Measurements from ENCODE around the gene DYRK3.

Gene DYRK3

DNA sequence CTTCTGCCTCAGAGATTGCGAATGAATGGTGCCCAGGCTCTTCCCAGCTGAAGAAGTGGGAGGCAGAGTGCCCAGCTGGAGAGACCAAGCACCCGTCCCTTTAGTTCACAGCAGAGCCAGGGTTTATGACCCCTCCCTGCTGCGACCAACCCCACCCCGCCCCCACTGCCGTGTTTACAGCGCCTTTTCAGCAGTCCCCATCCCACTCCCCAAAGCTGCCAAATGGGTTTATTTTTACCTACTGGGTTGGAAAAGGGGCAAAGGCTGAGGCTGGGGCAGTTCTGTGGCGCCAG is 23.6 kb downstream of the DYRK3 start:
- no peak for DNase-seq (ENCODE audit: low read depth)
- no peak overlapping the region for H3K4me3 ChIP-seq (ENCODE audit: control insufficient read depth, low read depth, low read length)
- TF ChIP-seq, protein P1, sequence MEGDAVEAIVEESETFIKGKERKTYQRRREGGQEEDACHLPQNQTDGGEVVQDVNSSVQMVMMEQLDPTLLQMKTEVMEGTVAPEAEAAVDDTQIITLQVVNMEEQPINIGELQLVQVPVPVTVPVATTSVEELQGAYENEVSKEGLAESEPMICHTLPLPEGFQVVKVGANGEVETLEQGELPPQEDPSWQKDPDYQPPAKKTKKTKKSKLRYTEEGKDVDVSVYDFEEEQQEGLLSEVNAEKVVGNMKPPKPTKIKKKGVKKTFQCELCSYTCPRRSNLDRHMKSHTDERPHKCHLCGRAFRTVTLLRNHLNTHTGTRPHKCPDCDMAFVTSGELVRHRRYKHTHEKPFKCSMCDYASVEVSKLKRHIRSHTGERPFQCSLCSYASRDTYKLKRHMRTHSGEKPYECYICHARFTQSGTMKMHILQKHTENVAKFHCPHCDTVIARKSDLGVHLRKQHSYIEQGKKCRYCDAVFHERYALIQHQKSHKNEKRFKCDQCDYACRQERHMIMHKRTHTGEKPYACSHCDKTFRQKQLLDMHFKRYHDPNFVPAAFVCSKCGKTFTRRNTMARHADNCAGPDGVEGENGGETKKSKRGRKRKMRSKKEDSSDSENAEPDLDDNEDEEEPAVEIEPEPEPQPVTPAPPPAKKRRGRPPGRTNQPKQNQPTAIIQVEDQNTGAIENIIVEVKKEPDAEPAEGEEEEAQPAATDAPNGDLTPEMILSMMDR (conservative IDR thresholded peaks at IDR 0.05; ENCODE audit: control insufficient read depth, insufficient read depth, low read depth, low read length), result no peak

DNA sequence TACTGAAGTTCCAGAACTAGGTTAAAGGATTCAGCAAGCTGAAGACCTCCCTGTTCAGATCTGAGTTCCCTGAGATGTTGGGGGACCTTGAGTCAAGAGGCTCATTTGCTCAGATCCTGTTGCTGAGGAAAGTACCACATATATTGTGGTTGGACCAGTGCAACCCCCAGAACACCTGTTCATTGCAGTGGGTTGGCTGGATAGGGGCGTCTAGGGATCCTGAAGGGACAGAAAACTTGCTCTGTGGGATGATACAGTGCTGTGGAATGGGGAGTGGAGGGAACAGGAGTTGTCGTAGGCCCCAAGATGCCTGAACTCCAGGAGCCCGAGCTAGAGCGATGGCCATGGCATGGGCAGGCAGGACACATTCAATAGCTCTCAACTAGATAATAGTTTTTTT is 24.8 kb downstream of the DYRK3 start:
- H3K4me3 ChIP-seq (ENCODE audit: control insufficient read depth, low read depth, low read length), result no peak overlapping the region
- TF ChIP-seq, protein P1 (conservative IDR thresholded peaks at IDR 0.05; ENCODE audit: control insufficient read depth, insufficient read depth, low read depth, low read length), result no peak
- DNase-seq (ENCODE audit: low read depth), result no peak

DNA sequence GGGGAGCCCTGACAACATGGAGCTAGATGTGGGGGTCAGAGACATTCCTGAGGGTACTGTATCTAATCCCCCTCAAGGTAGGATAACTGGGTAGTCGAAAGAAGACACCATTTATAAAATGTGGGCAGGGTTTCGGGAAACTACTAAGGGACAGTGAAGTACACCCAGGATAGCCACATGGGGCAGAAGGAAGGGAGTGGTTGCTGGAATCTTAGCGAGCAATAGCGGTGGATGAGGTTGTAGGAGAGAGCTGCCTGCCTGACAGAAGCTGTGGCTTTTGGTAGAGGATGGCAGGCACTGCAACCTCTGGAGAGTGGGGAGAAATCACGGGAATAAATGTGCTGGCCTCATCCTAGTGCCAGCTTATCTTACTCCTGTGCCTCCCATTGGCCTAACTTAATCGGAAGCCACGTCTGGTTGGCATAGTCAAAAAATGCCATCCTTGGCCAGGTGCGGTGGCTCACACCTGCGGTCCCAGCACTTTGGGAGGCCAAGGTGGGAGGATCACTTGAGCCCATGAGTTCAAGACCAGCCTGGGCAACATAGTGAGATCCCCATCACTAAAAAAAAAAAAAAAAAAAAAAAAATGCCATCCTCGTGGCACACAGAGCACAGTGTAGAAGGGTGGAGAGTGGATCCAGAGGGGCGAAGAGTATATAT is 26.0 kb downstream of the DYRK3 start:
- H3K4me3 ChIP-seq (ENCODE audit: control insufficient read depth, low read depth, low read length), result no peak overlapping the region
- TF ChIP-seq, protein P1 (conservative IDR thresholded peaks at IDR 0.05; ENCODE audit: control insufficient read depth, insufficient read depth, low read depth, low read length), result no peak
- DNase-seq (ENCODE audit: low read depth), result no peak

DNA sequence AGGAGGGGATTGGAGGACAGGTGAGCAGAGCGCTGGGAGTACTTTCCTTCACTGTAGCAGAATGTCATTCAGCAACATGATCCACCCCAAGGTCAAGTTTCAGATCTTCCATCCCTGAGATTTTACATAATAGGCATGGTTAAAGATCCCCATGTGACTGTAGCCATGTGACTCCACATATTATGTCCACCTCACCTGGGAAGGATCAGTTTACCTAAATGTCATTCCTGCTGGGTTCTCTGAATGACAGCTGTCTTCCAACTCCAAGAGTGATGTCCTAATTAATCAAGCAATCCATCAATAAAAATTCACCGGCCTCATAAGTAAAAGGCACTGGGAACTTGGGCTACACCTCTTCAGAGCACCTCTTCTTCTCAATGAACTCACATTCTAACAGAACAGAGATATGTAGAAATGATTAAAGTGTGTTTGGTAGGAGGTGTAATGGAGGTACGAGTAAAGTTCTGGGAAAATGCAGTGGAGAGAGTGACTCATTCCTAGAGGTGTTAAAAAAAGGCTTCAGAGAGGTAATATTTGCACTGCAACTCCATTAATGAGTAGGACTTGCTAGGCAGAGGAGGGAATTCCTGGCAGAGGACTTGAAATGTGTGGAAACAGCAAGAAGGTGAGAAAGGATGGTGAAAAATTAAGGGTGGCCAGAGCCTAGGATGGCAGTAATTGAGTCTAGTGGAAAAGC is 27.2 kb downstream of the DYRK3 start:
- H3K4me3 ChIP-seq (ENCODE audit: control insufficient read depth, low read depth, low read length), result no peak overlapping the region
- no peak for DNase-seq (ENCODE audit: low read depth)
- TF ChIP-seq, protein P1 (conservative IDR thresholded peaks at IDR 0.05; ENCODE audit: control insufficient read depth, insufficient read depth, low read depth, low read length), result no peak

DNA sequence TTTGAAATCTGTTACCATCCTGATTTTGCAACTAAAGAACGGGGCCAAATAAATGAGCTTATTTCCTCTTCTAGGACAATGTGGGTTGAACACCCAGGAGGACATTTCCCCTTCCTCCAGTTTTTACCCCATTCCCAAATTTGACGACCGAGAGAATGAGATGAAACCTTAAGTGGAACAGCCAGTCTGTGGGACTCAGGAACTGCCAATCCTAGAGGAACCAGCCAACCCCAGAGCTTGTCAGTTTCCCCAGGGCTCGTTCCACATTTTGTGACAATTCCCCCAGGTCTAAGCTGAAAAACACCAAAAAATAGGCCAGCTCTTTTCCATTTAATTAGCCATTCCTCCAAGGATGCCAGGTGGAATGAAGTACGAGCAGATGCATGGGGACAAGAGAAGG is 28.0 kb downstream of the DYRK3 start:
- DNase-seq (ENCODE audit: low read depth), result no peak
- TF ChIP-seq, protein P1 (conservative IDR thresholded peaks at IDR 0.05; ENCODE audit: control insufficient read depth, insufficient read depth, low read depth, low read length), result no peak
- H3K4me3 ChIP-seq (ENCODE audit: control insufficient read depth, low read depth, low read length), result no peak overlapping the region

DNA sequence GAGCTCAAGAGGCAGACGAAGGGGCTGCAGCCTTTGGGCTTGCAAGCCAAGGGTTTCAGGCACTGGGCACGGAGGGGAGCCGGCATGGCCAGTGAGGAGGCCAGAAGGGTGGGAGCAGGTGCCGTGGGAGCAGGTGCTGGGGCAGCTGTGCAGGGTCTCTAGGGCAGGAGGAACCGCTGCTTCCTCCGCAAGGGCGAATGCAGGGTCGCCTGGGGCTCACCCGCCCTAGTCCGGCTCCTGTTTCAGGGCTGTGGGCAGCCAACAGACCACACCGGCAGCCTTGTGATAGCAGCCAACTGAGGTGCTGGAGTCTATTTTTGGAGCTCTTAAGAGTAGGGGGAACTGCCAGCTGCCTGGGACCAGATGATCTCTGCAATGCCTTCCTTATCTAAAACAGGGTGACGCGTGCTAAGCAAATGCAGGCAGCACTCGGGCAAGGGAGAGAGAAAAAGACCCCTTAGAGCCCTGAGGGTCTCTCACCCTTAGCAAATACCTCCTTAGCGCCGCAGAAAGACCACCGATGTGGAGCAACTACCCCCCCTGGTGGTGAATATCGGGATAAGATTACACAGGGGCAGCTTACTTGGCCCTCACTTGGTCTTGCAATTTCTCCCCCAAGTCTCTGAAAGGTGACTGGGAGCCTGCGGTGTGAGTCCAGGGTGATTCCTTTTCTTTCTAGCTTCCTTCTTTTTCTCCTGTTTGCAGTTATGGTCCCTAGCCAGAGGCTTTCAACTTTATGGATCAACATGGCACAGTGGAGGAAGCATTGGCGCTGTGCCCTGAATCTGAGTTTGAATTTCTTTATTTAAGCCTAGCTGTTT is 28.7 kb downstream of the DYRK3 start:
- no peak overlapping the region for H3K4me3 ChIP-seq (ENCODE audit: control insufficient read depth, low read depth, low read length)
- TF ChIP-seq, protein P1 (conservative IDR thresholded peaks at IDR 0.05; ENCODE audit: control insufficient read depth, insufficient read depth, low read depth, low read length), result peak; percentile 84
- peak; percentile 75 for DNase-seq (ENCODE audit: low read depth)
